ENCODE results near the gene VTI1B.

GRCh38 chr14:67618617-67619063 lies 55.8 kb downstream of the VTI1B start:
- TF ChIP-seq, protein P1, sequence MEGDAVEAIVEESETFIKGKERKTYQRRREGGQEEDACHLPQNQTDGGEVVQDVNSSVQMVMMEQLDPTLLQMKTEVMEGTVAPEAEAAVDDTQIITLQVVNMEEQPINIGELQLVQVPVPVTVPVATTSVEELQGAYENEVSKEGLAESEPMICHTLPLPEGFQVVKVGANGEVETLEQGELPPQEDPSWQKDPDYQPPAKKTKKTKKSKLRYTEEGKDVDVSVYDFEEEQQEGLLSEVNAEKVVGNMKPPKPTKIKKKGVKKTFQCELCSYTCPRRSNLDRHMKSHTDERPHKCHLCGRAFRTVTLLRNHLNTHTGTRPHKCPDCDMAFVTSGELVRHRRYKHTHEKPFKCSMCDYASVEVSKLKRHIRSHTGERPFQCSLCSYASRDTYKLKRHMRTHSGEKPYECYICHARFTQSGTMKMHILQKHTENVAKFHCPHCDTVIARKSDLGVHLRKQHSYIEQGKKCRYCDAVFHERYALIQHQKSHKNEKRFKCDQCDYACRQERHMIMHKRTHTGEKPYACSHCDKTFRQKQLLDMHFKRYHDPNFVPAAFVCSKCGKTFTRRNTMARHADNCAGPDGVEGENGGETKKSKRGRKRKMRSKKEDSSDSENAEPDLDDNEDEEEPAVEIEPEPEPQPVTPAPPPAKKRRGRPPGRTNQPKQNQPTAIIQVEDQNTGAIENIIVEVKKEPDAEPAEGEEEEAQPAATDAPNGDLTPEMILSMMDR (IDR thresholded peaks at IDR 0.05; ENCODE audit: insufficient read depth, low read length, poor library complexity, severe bottlenecking), result peak; percentile 75
- no peak for TF ChIP-seq EZH2phosphoT487 (conservative IDR thresholded peaks at IDR 0.05; ENCODE audit: low read length)
